Panc1 (cell line): ENCODE data around the gene MTF1. TPM values are rescaled to one million over a fixed set of nuclear protein-coding genes. Genes with fewer than 3 reads are reported as not detected.

ENCODE experiments used
- ATAC-seq: fragments of 200-7000 bp; cut with Tn5 transposase; 2 replicates; pipeline ENCODE4 v1.9.1; 2020; ENCODE audit warnings: mild to moderate bottlenecking, moderate library complexity
- BruUV-seq: library from RNA; stranded (reverse); fragments of 400-500 nt; replicated peaks from 2 replicates; lab custom pipeline; 2021; lab: Mats Ljungman, UMichigan
- CTCF ChIA-PET: fragments of 300-600 bp; sonication (Branson Sonifier 250); formaldehyde crosslinking; loops from one replicate; lab custom pipeline; 2022; ENCODE audit warnings: antibody characterized with exemption; lab: Charles Lee
- POLR2A ChIA-PET: fragments of 300-600 bp; sonication (Branson Sonifier 250); formaldehyde crosslinking; loops from one replicate; lab custom pipeline; 2022; ENCODE audit warnings: antibody characterized with exemption; lab: Charles Lee
- DNase-seq: peaks from one replicate; pipeline ENCODE4 v3.0.0-alpha.2; 2010; ENCODE audit warnings: low read depth, low spot score
- H3K27ac ChIP-seq: 2 replicates; pipeline ENCODE4 v1.5.1; 2011; ENCODE audit warnings: mild to moderate bottlenecking, low read length, inconsistent platforms
- H3K27me3 ChIP-seq: fragments of 200-500 bp; sonication (Bioruptor generic); 2 replicates; pipeline ENCODE4 v1.6.0; 2014; ENCODE audit warnings: low read length, inconsistent platforms; ENCODE audit not compliant: control insufficient read depth, insufficient read depth
- H3K36me3 ChIP-seq: fragments of 200-500 bp; sonication (Bioruptor generic); 2 replicates; pipeline ENCODE4 v1.5.1; 2014; ENCODE audit warnings: inconsistent platforms, mild to moderate bottlenecking, low read length, moderate library complexity; ENCODE audit not compliant: control insufficient read depth, insufficient read depth
- H3K4me1 ChIP-seq: 2 replicates; pipeline ENCODE4 v1.5.1; 2011; ENCODE audit warnings: inconsistent platforms, mild to moderate bottlenecking, low read length, moderate library complexity; ENCODE audit not compliant: control insufficient read depth, insufficient read depth
- H3K4me3 ChIP-seq, 2 experiments: 2 replicates each; pipeline ENCODE4 v1.5.1; 2011 to 2012; ENCODE audit warnings: low read depth in 2 of 2, low read length in 2 of 2, mild to moderate bottlenecking in 2 of 2, inconsistent platforms in 1 of 2, moderate library complexity in 1 of 2
- H3K9me3 ChIP-seq: fragments of 200-500 bp; sonication (Bioruptor generic); 2 replicates; pipeline ENCODE4 v1.5.1; 2014; ENCODE audit warnings: low read depth, mild to moderate bottlenecking, inconsistent platforms, low read length, moderate library complexity; ENCODE audit not compliant: control insufficient read depth, insufficient read depth
- POLR2AphosphoS5 ChIP-seq: IDR thresholded peaks from 2 replicates; pipeline ENCODE4 v1.6.1; 2012; ENCODE audit warnings: mild to moderate bottlenecking, low read depth, low read length, moderate library complexity
- REST ChIP-seq, 2 experiments: IDR thresholded peaks; 2 replicates each; pipeline ENCODE4 v1.6.1; 2011 to 2012; ENCODE audit warnings: low read depth in 2 of 2, control low read depth in 1 of 2, low read length in 1 of 2, mild to moderate bottlenecking in 1 of 2, moderate library complexity in 1 of 2; ENCODE audit not compliant: insufficient read depth in 1 of 2
- SIN3A ChIP-seq: IDR thresholded peaks from 2 replicates; pipeline ENCODE4 v1.6.1; 2012; ENCODE audit warnings: low read depth, mild to moderate bottlenecking, low read length, moderate library complexity, borderline replicate concordance; ENCODE audit not compliant: insufficient read depth
- TCF7L2 ChIP-seq: IDR thresholded peaks from 2 replicates; pipeline ENCODE4 v1.6.1; 2011; ENCODE audit warnings: mild to moderate bottlenecking, low read depth, low read length, inconsistent platforms
- in situ Hi-C: cut with HindIII; loops from 2 replicates; pipeline ENCODE4 v1.10.0; 2016; ENCODE audit warnings: low sequenced_read_pairs, low pct_unique_long_range_greater_than_20kb
- intact Hi-C: fragments of 100-400 bp; cut with micrococcal nuclease; formaldehyde crosslinking; loops from one replicate; pipeline ENCODE4 v1.10.0; 2022; ENCODE audit not compliant: unreplicated experiment
- total RNA-seq: library from RNA; stranded (reverse); gene quantifications from one replicate; pipeline ENCODE4 v1.2.1, GENCODE V29; 2021; ENCODE audit not compliant: unreplicated experiment
- TF ChIP-seq, protein P1 (sequence below): fragments of 450-650 bp; IDR thresholded peaks from 2 replicates; pipeline ENCODE4 v1.5.1; 2017; ENCODE audit warnings: mild to moderate bottlenecking

The MTF1 gene
- total RNA-seq, 1 experiment from 2014 or later: 26.2 TPM

DNA sequence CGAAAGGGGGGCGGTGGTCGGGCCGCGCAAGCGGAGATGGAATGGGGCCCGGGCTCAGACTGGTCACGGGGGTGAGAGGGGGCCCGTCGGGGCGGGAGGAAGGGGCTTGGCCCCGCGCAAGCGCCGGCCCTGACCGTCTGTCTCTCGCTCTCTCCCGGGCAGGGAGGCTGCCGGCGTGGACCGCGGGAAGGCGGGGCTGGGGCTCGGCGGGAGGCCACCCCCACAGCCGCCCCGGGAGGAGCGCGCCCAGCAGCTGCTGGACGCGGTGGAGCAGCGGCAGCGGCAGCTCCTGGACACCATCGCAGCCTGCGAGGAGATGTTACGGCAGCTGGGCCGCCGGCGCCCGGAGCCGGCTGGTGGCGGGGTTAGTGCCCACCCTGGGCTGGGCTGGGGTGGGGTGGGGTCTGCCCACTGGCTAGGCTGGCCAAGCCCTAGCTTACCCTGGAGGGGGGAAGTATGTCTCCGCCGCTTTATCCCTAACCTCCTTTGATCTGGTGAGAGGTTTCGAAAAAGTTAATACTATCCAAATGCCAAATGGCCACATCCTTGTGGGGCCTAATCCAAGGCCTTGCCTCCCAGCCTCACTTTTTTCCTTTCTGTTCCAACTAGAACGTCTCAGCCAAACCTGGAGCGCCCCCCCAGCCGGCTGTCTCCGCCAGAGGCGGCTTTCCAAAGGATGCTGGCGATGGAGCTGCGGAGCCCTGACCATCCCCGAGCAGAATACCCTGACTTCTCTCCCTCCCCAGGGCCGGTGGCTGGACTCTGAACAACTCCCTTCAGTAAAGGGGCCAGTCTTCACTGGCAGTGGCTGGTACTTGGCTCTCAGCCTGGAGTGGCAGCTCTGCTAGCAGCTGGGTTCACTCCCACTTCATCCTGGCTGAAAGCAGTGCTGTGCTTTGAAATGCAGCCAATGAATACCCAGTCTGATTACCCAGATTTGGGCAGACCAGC lies 50.7 kb downstream of the MTF1 start:
- ATAC-seq: peak; percentile 85
- POLR2A ChIA-PET: interaction anchor here (0.6 to 2.3 kb wide), 7 partner anchors 10 to 1878 kb away, joined by 3 to 14 read pairs (median 9); partner anchors contain the start of genes MTF1 and OSCP1
- BruUV-seq: TSS peak; percentile 92
- Histone ChIP-seq H3K9me3 (no peaks in the 10 kb centered on the region), H3K4me1 (peaks cover 32% of the 10 kb centered on the region), H3K4me3 (peak overlapping the region; percentile 94 to 98), H3K27ac (peak overlapping the region; percentile 75), H3K27me3 (no peaks in the 10 kb centered on the region), H3K36me3 (peaks cover 23% of the 10 kb centered on the region)
- DNase-seq: no peak
- in situ Hi-C loops (no loop called here), intact Hi-C loops (no loop called here)
- CTCF ChIA-PET: no interaction called here
- TF ChIP-seq SIN3A (0 out of 2 replicates have a peak, but pooled peaks have one; percentile 45), POLR2AphosphoS5 (peak; percentile 26; the same call in 1 of the 2 replicates), TCF7L2 (peak; percentile 72)
- TF ChIP-seq, protein P1, sequence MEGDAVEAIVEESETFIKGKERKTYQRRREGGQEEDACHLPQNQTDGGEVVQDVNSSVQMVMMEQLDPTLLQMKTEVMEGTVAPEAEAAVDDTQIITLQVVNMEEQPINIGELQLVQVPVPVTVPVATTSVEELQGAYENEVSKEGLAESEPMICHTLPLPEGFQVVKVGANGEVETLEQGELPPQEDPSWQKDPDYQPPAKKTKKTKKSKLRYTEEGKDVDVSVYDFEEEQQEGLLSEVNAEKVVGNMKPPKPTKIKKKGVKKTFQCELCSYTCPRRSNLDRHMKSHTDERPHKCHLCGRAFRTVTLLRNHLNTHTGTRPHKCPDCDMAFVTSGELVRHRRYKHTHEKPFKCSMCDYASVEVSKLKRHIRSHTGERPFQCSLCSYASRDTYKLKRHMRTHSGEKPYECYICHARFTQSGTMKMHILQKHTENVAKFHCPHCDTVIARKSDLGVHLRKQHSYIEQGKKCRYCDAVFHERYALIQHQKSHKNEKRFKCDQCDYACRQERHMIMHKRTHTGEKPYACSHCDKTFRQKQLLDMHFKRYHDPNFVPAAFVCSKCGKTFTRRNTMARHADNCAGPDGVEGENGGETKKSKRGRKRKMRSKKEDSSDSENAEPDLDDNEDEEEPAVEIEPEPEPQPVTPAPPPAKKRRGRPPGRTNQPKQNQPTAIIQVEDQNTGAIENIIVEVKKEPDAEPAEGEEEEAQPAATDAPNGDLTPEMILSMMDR: no peak; the same call in 1 of the 2 replicates

DNA sequence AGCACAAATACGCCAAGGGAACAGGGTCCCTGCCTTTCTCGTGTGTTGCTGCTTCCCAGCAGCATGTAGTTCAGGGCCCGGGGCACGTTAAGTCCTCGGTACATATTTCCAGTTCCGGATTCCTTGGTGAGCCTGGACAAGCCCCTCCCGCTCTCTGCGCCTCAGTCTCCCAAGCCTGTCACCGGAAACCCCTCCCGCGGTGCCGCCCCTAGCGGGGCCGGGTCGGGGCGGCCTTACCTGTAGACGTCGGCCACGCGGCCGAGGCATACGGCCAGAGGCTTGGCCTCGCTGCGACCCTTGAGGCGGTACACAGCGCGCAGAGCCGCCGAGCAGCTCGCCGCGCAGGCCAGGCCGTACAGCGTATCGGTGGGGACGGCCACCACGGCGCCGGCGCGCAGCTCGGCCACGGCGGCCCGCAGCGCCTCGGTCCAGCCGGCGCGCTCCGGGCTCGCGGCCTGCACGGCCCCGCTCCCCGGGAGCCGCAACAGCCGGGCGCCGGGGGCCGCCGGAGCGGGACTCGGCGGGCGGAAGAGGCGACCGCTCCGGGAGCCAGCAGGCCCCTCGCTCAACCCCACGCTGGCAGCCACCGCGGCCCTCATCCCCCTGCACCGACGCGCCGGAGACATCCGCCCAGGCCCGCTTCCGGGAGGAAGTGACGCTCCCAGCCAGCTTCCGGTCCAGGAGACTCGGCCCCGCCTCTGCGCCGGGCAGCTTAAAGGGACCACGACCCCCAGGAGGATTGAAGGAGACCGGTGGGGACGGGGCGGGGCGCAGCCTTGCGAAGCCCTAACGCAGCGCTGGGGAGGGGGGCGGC lies 51.6 kb downstream of the MTF1 start, which contains the start of the genes C1orf122 and YRDC:
TSS of gene C1orf122 (plus strand) at position 236 of the 814 bp plus-strand sequence. CDS start 615 bp downstream, outside the sequence.
TSS of gene YRDC (minus strand) at position 654 of the 814 bp plus-strand sequence. CDS start at position 626, 28 bp downstream.
- peak within 1 kb of the TSS; percentile 94 for H3K27ac ChIP-seq
- ATAC-seq (peak; percentile 94), DNase-seq (peak; percentile 33)
- intact Hi-C loops: no loop called here
- no peaks in the 10 kb centered on the region for H3K27me3 ChIP-seq
- peaks cover 30% of the 10 kb centered on the region for H3K36me3 ChIP-seq
- ChIA-PET CTCF (interaction anchor here (0.6 kb wide), 1 partner anchor 354 kb away, joined by 7 read pairs; no protein-coding TSS in a partner anchor), POLR2A (interaction anchor here (0.6 to 2.3 kb wide), 8 partner anchors 9 to 1357 kb away, joined by 3 to 14 read pairs (median 8); partner anchors contain the start of genes MTF1 and OSCP1)
- H3K4me3 ChIP-seq: peak within 1 kb of the TSS; percentile 94 to 98
- TF ChIP-seq REST (IDR thresholded peaks at IDR 0.05; ENCODE audit: insufficient read depth in 1 of 2, low read depth in 2 of 2, low read length in 1 of 2): no peak; a peak in 1 of 4 replicates
- 0 out of 2 replicates have a peak, but pooled peaks have one; percentile 26 for TF ChIP-seq SIN3A
- TF ChIP-seq, protein P1: no peak
- TF ChIP-seq POLR2AphosphoS5: no peak; the same call in none of the 2 replicates
- no peaks in the 10 kb centered on the region for H3K9me3 ChIP-seq
- in situ Hi-C loops: no loop called here
- no TSS peak for BruUV-seq
- H3K4me1 ChIP-seq: peaks cover 32% of the 10 kb centered on the region
